Erythroblast (primary cell): ENCODE measurements around the gene NTRK1.

Experiments used
- DNase-seq, 2 experiments: peaks; one replicate each; lab custom pipeline; 2025; lab: John Stamatoyannopoulos, UW
- GATA1 ChIP-seq: IDR thresholded peaks from 2 replicates; pipeline ENCODE4 v1.6.1; 2011; ENCODE audit warnings: low read depth, mild to moderate bottlenecking, control low read depth, low read length, moderate library complexity
- POLR2A ChIP-seq: IDR thresholded peaks from 2 replicates; pipeline ENCODE4 v1.6.1; 2011; ENCODE audit warnings: mild to moderate bottlenecking, low read length

Gene NTRK1

DNA sequence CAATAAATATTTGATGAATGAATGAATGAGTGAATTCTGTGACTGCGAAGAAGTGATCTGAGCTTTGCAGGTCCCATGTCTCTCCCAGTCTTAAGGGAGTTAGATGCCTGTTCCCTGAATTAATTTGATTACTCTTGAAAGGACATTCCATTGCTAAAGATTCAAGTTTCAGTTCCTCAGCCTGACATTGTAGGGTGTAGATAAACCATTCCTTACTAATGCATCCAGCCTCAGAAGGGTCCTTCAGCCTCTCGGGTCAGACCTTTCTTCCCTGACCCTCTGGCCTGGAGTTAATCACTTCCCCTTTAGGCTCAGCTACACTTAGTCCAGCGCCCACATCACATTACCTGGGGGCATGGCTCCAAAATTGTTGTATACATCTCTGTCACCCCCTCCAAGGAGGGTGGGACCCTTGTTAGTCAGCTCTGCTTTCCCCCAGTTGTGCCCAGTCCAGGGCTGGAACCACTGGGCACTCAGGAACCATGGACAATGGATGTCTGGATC is 4.3 kb upstream of the NTRK1 start:
- no peak for DNase-seq
- no peak for TF ChIP-seq GATA1
- TF ChIP-seq POLR2A: no peak

DNA sequence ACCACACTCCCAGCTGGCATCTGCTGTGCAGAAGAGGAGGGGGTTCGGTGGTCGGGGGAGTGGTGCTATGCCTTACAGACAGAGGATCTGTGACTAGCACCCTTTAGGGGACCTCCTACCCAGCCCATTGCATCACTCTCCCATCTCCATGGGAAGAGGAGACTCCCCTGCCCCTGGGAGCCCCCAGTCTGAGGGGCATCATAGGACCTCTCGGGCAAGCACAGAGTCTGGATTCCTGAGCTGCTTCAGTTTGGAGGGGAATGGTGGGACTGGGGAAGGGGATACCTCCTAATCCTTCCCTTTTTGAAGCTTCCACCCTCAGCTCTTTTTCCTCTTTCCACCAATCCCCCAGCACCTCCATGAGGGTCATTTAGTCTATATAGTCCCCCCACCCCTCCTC is 3.1 kb upstream of the NTRK1 start:
- DNase-seq: no peak

DNA sequence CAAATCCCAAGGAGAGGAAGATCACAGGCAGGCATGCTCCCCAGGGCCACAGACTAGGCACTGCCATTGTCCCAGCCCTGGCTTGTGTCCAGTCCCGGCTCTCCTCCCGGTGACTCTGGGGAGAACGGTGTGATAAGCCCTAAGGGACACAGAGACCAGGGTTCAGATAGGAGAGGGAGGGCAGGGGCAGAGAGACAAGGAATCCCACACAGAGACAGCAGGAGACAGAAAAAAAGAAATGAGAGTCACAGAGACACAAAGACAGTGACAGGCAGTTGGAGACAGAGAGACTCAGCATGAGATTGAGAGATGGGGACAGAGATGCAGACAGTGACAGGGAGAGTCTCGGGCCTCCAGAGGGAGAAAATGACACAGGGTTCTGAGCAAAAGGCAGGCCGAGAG is 2.1 kb upstream of the NTRK1 start:
- DNase-seq: peak in 1 of 2 experiments; percentile 37
- TF ChIP-seq POLR2A: no peak
- no peak for TF ChIP-seq GATA1

More for the DNA sequence above, 3.1 kb upstream of the NTRK1 start:
- TF ChIP-seq GATA1 (no peak), POLR2A (no peak)

DNA sequence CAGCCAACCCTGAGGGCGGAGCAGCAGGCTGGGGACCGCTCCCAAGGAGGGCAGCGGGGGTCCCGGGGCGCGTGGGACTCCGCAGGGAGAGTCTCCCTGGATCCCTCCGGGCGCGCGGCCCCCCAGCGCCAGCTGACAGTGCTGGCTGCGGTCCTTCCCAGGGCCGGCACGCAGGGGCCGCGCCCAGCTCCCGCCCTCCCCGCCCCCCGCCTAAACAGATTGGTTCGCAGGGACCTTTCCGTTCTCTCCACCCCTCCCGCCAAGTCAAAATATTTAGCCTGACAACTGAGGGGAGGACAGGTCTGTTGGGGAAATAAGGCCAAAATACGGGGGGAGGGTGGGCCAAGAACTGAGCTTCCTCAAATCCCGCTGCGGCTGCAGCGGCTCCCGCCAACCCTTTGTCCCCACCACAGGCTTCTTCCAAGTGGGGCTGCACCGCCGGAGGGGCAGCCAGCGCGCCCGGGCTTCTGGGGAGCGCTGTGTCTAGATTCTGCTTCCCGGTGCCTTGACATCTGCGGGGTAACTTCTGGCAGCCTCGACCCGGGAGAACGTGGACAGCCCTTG is 1.6 kb upstream of the NTRK1 start, which contains the start of gene INSRR:
TSS of gene INSRR (minus strand) at position 159 of the 564 bp plus-strand sequence. CDS start 496 bp downstream, outside the sequence.
- TF ChIP-seq GATA1 (no peak), POLR2A (no peak)
- peak in 1 of 2 experiments; percentile 37 for DNase-seq

DNA sequence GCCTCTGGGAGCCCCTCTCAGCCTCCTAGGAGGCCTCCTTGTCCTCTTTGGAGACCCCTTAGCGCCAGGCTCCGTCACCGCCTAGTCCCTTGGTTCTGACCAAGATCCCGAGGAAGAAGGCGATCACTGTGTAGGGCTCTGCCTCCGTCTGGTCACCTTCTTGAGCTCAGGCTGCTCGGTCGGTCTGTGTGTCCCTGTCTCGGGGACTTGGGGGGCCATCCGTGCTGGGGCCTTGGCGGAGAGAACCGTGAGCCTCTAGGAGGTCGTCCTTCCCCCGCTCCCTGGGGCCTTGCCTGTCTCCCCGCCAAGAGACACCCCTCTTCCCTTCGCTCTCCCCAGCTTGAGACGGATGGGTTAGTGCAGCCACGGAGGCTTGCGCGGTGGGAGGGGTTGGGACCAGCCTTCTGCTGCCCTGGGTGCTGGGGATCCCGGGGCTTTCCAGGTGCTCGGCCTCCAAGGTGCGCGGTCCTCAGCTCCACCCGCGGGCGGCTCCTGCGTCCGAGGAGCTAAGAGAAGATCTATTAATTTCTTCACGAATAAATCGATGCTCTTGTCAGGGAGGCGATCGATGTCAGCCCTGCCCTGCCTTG is 1.0 kb upstream of the NTRK1 start:
- DNase-seq: peak; percentile 30 to 40

DNA sequence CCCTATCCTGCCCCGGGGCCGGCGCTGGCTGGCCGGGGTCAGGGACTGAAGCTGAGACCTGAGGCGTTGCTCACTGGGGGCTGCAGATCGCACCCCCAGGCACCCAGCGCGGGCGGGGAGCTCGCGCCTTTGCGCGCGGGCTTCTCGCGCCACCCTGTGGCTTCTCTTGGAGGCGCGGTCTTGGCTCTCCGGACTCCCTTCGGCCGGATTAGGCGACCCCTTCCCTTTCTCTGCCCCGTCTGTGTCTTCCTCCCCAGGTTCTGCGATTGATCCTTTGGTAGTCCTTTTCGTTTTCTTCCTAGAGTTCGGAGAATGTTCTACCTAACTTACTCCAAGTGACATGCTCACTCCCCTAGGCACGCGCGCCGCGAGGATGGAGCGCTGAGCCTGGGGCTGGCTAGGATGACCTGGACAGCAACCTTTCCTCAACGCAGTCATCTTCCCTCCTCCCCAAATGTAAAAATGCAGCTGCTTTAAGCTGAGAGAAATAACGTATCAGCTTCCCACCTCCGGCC is 495 bp upstream of the NTRK1 start:
- DNase-seq: peak; percentile 56 to 69
- TF ChIP-seq GATA1 (no peak), POLR2A (no peak)

More for the DNA sequence above, 1.0 kb upstream of the NTRK1 start:
- TF ChIP-seq GATA1 (no peak), POLR2A (no peak)

DNA sequence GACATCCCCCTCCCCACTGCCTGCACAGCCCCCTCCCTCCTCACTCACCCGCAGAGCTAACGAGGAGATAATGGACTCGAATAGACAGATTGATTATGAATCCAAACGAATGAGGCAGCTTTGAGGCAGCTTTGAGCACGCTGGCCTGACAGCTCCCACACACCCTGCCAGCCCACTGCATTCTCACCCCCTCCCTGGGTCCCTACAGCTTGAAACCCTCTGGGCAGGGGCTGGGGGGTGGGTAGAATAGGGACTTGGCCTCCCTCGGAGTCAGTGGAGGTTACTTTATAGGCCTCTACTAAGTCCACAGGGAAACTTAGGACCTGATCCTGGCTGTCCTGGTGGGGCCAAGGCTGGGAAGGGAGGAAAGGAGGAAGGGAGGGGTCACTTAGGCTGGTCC is 1.9 kb downstream of the NTRK1 start:
- DNase-seq: no peak
- no peak for TF ChIP-seq POLR2A
- TF ChIP-seq GATA1: no peak

DNA sequence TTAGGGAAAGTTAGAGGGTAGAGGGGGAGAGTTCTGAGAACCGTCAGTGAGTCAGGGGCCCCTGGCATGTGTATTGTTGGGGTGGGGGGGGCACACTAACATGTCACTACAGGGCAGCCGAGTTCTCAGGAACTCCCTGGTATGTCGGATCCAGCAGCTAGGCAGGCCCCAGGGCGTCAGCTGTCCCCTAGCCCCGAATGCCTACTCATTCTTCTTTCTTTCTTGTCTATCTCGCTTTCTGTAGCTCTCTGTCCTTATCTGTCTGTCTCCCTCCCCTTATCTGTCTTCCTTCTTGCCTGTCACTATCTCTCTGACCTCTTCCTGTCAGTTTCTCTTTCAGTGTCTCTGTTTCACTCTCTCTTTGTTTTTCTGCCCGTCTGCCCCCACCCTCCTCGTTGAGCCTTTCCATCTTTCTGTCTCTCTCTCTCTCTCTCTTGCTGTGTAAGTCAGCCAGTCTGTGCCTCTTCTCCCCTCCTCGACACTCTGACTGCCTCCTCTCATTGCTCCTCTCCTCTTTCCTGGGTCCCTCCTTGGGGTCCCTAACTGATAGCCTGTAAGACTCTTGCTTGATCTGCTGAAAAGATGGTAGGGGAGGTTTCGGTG is 2.4 kb downstream of the NTRK1 start:
- DNase-seq: peak; percentile 65 to 83
- TF ChIP-seq GATA1: no peak
- TF ChIP-seq POLR2A: no peak

DNA sequence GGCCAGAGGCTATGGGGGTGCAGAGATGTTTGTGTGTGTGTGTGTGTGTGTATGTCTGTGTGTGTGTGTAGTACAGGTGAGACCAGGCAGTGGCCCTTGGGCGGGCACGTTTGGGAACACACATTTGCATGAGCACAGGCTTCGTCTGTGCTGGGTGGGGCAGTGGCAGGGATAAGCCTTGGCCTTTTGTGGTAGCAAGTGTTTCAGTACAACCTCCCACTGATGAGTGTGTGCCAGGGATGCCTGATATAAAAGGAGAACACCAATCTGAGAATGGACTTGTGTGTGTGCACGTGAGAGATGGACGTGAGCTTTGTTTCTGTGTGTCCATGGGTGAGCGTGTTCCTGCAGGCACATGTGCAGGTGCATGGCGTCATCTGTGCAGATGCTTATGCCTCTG is 3.0 kb downstream of the NTRK1 start:
- peak in 1 of 2 experiments; percentile 33 for DNase-seq
- TF ChIP-seq GATA1: no peak
- TF ChIP-seq POLR2A: no peak

DNA sequence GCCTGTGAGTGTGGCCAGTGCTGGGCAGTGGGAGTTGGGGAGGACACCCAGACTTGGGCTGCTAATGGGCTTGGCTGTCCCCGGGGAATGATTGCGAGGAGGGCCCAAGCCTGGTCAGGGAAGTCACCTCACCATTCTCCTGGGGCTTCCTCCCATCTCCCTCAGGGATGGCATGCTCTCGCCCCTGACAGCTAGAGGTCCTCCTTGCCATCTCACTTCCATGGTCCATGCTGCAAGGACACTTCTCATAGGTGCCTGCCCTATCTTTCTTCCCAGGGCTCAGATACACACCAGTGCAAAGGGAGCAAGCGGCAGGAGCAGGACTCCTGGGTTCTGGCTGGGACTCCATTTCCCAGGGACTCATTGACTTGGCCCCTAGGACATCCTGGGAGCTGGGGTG is 4.1 kb downstream of the NTRK1 start:
- DNase-seq: no peak
- TF ChIP-seq GATA1 (no peak), POLR2A (no peak)

DNA sequence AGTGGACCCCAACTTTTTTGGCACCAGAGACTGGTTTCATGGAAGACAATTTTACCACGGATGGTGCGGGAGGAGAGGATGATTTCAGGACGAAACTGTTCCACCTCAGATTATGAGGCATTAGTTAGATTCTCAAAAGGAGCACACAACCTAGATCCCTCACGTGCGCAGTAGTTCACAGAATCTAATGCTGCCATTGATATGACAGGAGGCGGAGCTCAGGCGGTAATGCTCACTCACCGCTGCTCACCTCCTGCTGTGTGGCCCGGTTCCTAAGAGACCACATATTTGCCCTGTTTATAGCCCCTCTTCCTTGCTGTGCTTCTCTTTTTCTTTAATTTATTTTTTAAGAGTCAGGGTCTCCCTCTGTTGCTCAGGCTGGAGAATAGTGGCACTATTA is 4.6 kb downstream of the NTRK1 start:
- DNase-seq: no peak
- TF ChIP-seq GATA1: no peak
- no peak for TF ChIP-seq POLR2A

DNA sequence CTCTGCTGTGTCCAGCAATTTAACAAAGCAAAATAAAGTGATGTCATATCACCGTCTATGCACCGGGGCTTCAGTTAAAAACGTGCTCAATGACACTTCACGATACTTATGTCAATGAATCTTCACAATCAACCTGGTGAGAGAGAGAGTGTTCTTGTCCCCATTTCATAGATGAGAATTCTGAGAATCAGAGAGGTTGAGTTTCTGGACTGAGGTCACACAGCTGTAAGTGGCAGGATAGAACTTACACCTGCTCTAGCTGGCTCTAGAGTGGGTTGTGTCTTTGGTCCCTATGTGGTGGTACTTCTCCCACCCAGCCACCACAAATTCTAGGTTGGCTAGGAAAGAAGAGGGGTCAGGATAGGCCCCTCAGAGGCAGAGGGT is 5.2 kb downstream of the NTRK1 start:
- TF ChIP-seq POLR2A (no peak), GATA1 (no peak)
- no peak for DNase-seq

DNA sequence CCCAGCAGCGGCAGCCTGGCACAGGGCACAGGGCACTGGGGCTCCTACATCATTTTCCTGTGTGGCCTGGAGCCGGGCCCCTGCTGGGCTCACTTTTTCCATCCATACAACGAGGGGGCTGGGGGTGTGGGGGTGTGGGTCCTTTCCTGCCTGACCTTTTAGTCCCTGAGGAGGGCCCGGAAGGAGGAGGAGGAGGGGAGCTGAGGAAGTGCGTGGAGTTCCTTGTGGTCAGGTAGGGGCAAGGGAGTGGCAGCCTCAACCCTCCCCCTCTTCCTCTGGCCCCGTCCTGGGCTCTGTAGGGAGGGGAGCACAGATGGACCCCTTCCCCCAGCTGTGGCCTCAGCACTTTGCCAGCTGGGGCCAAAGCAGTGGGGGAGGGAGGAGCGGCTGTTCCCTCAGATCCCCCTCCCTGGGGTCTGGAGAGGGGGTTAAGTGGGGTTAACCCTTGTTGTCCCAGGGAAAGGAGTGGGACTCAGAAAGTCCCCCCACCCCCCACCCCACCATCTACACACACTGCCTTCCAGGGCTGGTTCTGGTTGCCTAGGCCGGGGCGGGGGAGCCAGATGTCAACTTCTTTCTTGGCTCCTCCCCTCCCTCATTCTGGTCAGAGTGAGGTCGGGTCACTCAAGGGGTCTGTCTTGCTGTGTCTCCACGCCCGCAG is 5.7 kb downstream of the NTRK1 start:
- no peak for TF ChIP-seq POLR2A
- TF ChIP-seq GATA1: no peak
- no peak for DNase-seq

DNA sequence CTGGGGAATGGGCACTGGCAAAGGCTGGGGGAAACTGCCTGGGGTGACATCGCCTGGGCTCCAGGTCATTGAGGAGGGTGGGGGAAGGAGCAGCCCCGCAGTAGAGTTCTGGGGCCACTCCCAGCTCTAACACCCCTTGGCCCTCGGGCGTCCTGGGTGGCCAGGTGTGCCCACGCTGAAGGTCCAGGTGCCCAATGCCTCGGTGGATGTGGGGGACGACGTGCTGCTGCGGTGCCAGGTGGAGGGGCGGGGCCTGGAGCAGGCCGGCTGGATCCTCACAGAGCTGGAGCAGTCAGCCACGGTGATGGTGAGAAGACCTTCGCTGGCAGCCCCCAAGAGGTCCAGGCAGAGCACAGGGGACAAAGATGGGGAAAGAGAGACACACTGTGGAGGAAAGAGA is 7.7 kb downstream of the NTRK1 start:
- no peak for TF ChIP-seq GATA1
- TF ChIP-seq POLR2A: no peak
- DNase-seq: no peak

DNA sequence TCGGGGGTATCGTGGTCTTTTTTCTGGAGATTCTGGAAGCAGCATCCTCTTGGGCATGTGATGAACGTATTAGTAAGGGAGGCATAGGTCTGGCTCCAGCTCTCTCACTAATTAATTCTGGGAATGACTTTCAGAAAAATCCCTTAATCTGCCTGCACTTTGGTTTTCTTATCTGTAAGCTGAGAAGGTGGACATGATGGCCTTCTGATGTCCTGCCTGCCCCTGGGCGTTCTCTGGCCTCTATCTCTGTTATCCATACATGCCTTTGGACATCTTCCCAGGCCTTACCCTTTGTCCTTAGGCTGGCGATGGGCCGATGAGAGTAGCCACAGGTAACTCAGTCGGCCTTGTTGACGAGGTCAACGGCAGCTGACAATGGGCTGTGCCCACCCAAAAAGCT is 8.8 kb downstream of the NTRK1 start:
- DNase-seq: no peak
- TF ChIP-seq POLR2A: no peak
- no peak for TF ChIP-seq GATA1
